Measurements from ENCODE around the gene CEP72.

Gene CEP72

DNA sequence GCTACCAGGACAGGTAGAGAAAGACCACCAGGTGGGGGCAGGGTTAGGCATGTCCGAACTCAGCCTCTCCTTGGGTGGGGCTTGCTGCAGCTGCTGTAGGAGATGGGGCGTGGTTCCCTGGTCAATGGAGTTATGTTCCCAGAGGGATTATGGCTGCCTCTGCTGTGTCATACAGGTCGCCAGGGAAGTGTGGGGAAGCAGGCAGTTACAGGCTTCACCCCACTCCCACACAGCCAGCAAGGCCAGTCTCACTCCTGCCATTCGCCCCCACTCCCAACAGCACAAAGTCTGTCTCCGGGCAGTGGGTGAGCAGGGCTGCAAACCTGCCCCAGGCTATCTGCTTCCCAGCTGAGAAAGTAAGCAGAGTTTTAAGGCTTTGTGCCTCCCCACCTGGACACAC is 20.0 kb upstream of the CEP72 start:
- DNase-seq (ENCODE audit: low spot score in 2 of 2) (no peak), ATAC-seq (replicated peaks; ENCODE audit: extremely low read depth, poor library complexity, severe bottlenecking) (no peak)
- peaks cover 6% of the 10 kb centered on the region for H3K4me1 Mint-ChIP-seq
- H3K36me3 Mint-ChIP-seq (ENCODE audit: insufficient read depth) = peaks cover 5% of the 10 kb centered on the region
- H3K27me3 Mint-ChIP-seq = peaks cover 72% of the 10 kb centered on the region
- H3K9me3 Mint-ChIP-seq = no peaks in the 10 kb centered on the region
- H3K27ac Mint-ChIP-seq (ENCODE audit: low read depth) = no peak overlapping the region
- no peak overlapping the region for H3K4me3 Mint-ChIP-seq

DNA sequence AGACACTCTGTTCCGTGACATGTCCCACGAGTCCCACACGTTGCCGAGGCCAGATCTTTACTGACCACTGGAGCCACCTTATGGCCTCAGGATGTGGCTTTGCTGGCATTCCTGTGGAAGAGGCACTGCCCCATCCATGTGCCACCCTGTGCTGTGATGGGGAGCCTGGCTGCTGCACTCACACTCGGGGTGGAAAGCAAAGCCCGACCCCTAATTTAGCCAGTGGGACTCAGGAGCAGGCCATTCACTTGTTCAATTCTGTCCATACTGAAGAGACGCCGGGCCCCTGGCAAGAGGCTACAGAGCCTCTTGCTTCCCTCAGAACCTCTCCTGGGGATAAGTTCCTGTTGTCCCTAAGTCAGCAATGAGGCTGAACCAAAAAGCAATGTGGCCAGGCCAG is 18.6 kb upstream of the CEP72 start:
- Mint-ChIP-seq H3K4me1 (peaks cover 10% of the 10 kb centered on the region), H3K27me3 (peaks cover 85% of the 10 kb centered on the region), H3K9me3 (no peaks in the 10 kb centered on the region), H3K36me3 (ENCODE audit: insufficient read depth) (peaks cover 5% of the 10 kb centered on the region), H3K27ac (ENCODE audit: low read depth) (no peak overlapping the region), H3K4me3 (no peak overlapping the region)
- ATAC-seq (replicated peaks; ENCODE audit: extremely low read depth, poor library complexity, severe bottlenecking) (no peak), DNase-seq (ENCODE audit: low spot score in 2 of 2) (no peak)

DNA sequence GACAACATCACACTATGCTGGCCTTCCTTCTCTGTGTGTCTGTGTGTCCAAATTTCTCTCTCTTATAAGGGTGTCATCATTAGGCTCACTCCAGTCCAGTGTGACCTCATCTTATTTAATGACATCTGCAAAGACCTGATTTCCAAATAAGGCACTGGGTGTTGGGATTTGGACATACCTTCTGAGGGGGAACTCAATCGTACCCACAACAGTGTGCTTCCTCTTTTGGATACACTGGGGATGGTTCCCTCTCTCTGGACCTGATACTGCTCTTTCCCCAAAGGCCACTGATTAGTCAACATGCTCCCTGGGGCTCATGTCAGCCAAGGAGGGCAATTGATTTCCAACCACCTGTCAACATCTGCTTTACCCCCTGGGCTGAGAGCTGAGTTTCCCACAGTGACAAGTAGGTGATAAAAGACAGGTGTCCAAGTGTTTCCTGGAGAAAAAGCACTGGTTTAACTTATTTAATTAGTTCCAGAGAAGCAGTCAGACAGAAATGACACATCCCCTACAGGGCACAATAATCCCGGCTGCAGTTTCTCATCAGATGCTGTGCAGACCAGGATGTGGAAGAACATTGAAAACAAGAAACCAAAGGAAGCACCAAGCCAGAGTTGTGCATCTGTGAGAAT is 17.8 kb upstream of the CEP72 start:
- peaks cover 91% of the 10 kb centered on the region for H3K27me3 Mint-ChIP-seq
- no peak overlapping the region for H3K27ac Mint-ChIP-seq (ENCODE audit: low read depth)
- H3K4me1 Mint-ChIP-seq = peaks cover 10% of the 10 kb centered on the region
- H3K4me3 Mint-ChIP-seq = no peak overlapping the region
- ATAC-seq (replicated peaks; ENCODE audit: extremely low read depth, poor library complexity, severe bottlenecking) (no peak), DNase-seq (ENCODE audit: low spot score in 2 of 2) (no peak)
- peaks cover 3% of the 10 kb centered on the region for H3K36me3 Mint-ChIP-seq (ENCODE audit: insufficient read depth)
- no peaks in the 10 kb centered on the region for H3K9me3 Mint-ChIP-seq

DNA sequence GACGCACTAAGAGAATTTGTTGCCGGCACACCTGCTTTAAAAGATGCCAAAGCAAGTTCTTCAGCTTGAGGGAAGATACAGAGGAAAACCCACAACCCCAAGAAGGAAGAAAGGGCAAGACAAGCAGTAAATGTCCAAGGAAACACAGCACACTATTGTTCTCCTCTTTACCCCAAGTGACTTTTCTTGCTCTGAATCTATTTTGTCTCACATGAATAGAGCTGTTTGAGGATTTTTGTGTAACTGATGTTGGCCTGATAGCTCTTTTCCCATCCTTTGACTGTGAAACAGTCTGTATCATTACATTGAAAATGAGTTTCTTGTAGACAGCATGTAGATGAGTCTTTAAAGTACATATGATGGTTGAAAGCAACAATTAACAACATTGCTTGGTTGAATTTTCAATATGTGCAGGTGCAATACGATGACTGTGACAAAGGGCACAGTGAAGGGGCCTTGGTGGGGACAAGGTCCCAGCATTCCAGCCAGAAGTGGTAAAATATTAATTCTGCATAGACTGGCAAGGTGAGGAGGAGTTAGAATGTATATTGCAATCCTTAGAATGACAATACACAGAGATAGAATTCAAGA is 16.8 kb upstream of the CEP72 start:
- Mint-ChIP-seq H3K9me3 (no peaks in the 10 kb centered on the region), H3K27ac (ENCODE audit: low read depth) (no peak overlapping the region), H3K36me3 (ENCODE audit: insufficient read depth) (peaks cover 2% of the 10 kb centered on the region), H3K27me3 (peaks cover 89% of the 10 kb centered on the region), H3K4me3 (no peak overlapping the region), H3K4me1 (peaks cover 5% of the 10 kb centered on the region)
- ATAC-seq (replicated peaks; ENCODE audit: extremely low read depth, poor library complexity, severe bottlenecking) (no peak), DNase-seq (ENCODE audit: low spot score in 2 of 2) (no peak)

GRCh38 chr5:597871-598563 is 14.1 kb upstream of the CEP72 start:
- Mint-ChIP-seq H3K27ac (ENCODE audit: low read depth) (no peak overlapping the region), H3K9me3 (no peaks in the 10 kb centered on the region), H3K4me1 (peaks cover 5% of the 10 kb centered on the region), H3K36me3 (ENCODE audit: insufficient read depth) (peaks cover 2% of the 10 kb centered on the region), H3K27me3 (peaks cover 82% of the 10 kb centered on the region), H3K4me3 (no peak overlapping the region)
- DNase-seq (ENCODE audit: low spot score in 2 of 2) (no peak), ATAC-seq (replicated peaks; ENCODE audit: extremely low read depth, poor library complexity, severe bottlenecking) (no peak)

DNA sequence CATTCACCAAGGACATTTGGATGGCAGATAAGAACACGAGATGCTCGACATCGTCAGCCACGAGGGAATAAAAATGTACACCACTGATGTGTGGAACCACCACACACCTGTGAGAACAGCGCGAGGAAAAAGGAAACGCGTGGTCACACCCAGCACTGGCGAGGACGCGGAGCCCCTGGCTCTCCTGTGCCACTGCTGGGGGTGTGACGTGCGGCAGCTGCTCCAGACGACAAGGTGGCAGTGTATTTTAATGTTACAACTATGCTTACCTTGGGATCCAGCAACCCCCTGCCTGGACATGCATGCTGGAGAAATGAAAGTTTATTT is 13.6 kb upstream of the CEP72 start:
- no peak for ATAC-seq (replicated peaks; ENCODE audit: extremely low read depth, poor library complexity, severe bottlenecking)
- H3K9me3 Mint-ChIP-seq = no peaks in the 10 kb centered on the region
- DNase-seq (ENCODE audit: low spot score in 2 of 2) = no peak
- no peak overlapping the region for H3K4me3 Mint-ChIP-seq
- no peak overlapping the region for H3K27ac Mint-ChIP-seq (ENCODE audit: low read depth)
- H3K4me1 Mint-ChIP-seq = peaks cover 5% of the 10 kb centered on the region
- peaks cover 82% of the 10 kb centered on the region for H3K27me3 Mint-ChIP-seq
- H3K36me3 Mint-ChIP-seq (ENCODE audit: insufficient read depth) = peaks cover 2% of the 10 kb centered on the region

DNA sequence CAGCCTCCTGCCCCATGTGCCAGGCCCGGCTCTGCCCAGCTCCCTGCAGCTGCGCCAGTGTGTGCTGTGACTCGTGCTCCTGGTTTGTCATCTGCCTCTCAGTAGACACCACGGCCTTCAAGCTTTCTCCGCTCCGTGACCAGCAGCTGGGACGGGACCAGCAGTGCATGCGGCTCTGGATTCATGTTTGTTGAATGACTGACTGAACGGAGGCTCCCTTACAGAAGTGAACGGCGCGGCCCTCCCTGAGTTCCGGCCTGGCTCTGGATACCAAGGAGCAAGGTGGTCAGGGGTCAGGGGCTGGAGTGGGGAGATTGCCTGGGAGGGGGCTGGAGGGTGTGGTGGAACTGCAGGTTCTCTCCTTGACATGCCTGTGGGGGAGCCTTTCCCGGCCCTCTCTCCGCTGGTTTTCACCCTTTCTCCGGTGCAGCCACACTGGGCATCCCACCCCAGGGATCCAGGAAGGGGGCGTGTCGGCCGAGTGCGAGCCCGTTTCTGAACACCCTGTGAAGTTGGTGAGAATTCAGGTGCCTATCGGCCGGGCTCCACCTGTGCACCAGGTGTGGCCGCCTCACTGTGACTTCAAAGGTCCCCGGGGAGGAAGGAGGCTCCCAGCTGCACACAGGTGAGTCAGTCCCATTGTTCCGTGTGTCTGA is 11.1 kb upstream of the CEP72 start:
- H3K9me3 Mint-ChIP-seq = no peaks in the 10 kb centered on the region
- H3K4me3 Mint-ChIP-seq = no peak overlapping the region
- H3K36me3 Mint-ChIP-seq (ENCODE audit: insufficient read depth) = no peaks in the 10 kb centered on the region
- ATAC-seq (replicated peaks; ENCODE audit: extremely low read depth, poor library complexity, severe bottlenecking) = no peak
- peaks cover 77% of the 10 kb centered on the region for H3K27me3 Mint-ChIP-seq
- no peak overlapping the region for H3K27ac Mint-ChIP-seq (ENCODE audit: low read depth)
- no peak for DNase-seq (ENCODE audit: low spot score in 2 of 2)
- peaks cover 5% of the 10 kb centered on the region for H3K4me1 Mint-ChIP-seq

DNA sequence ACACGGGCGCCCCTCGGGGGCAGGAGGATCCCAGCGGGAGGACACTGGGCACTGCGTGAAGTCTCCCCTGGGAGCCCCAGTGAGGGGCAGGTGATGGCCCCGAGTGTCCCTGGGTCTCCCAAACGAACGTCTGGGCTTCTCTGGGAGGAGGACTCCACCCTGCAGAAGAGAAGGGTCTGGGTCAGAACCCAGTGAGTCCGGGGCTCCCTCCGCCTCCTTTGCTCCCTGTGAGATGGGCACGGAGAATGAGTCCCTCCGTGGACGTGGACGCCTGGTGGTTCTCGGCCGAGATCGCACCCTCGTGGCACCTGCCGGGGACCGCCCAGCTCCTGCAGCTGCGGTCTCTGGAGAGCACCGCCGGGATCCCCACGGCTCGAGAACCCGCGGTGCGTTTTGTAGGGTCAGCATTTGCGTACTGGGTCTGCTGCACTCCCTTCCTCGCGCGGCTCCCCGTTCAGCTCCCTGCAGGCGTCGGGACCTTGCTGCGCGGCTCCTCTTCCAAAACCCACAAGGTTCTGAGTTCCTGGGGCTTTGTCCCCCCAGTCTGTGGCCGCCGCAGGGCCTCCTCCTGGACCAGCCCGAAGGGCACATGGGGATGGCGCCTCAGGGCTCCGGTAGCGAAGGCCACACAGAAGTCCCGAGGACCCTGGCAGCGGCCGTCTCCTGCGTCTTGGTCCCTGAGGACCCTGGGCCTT is 10.2 kb upstream of the CEP72 start:
- no peak overlapping the region for H3K27ac Mint-ChIP-seq (ENCODE audit: low read depth)
- peaks cover 70% of the 10 kb centered on the region for H3K27me3 Mint-ChIP-seq
- no peaks in the 10 kb centered on the region for H3K9me3 Mint-ChIP-seq
- ATAC-seq (replicated peaks; ENCODE audit: extremely low read depth, poor library complexity, severe bottlenecking) (no peak), DNase-seq (ENCODE audit: low spot score in 2 of 2) (no peak)
- no peaks in the 10 kb centered on the region for H3K36me3 Mint-ChIP-seq (ENCODE audit: insufficient read depth)
- H3K4me3 Mint-ChIP-seq = no peak overlapping the region
- peaks cover 5% of the 10 kb centered on the region for H3K4me1 Mint-ChIP-seq

GRCh38 chr5:602466-603035 is 9.6 kb upstream of the CEP72 start:
- Mint-ChIP-seq H3K9me3 (no peaks in the 10 kb centered on the region), H3K36me3 (ENCODE audit: insufficient read depth) (no peaks in the 10 kb centered on the region), H3K4me1 (peaks cover 9% of the 10 kb centered on the region), H3K27me3 (peaks cover 70% of the 10 kb centered on the region), H3K27ac (ENCODE audit: low read depth) (no peak overlapping the region), H3K4me3 (no peak overlapping the region)
- ATAC-seq (replicated peaks; ENCODE audit: extremely low read depth, poor library complexity, severe bottlenecking) (no peak), DNase-seq (ENCODE audit: low spot score in 2 of 2) (no peak)

GRCh38 chr5:603081-603998 is 8.8 kb upstream of the CEP72 start:
- H3K27ac Mint-ChIP-seq (ENCODE audit: low read depth) = no peak overlapping the region
- peaks cover 11% of the 10 kb centered on the region for H3K4me1 Mint-ChIP-seq
- no peak for DNase-seq (ENCODE audit: low spot score in 2 of 2)
- no peaks in the 10 kb centered on the region for H3K36me3 Mint-ChIP-seq (ENCODE audit: insufficient read depth)
- H3K27me3 Mint-ChIP-seq = peaks cover 70% of the 10 kb centered on the region
- H3K4me3 Mint-ChIP-seq = no peak overlapping the region
- H3K9me3 Mint-ChIP-seq = no peaks in the 10 kb centered on the region
- no peak for ATAC-seq (replicated peaks; ENCODE audit: extremely low read depth, poor library complexity, severe bottlenecking)

GRCh38 chr5:604391-604831 is 7.7 kb upstream of the CEP72 start:
- ATAC-seq (replicated peaks; ENCODE audit: extremely low read depth, poor library complexity, severe bottlenecking) = no peak
- H3K27ac Mint-ChIP-seq (ENCODE audit: low read depth) = no peak overlapping the region
- no peaks in the 10 kb centered on the region for H3K36me3 Mint-ChIP-seq (ENCODE audit: insufficient read depth)
- no peak for DNase-seq (ENCODE audit: low spot score in 2 of 2)
- H3K4me3 Mint-ChIP-seq = no peak overlapping the region
- peaks cover 63% of the 10 kb centered on the region for H3K27me3 Mint-ChIP-seq
- no peaks in the 10 kb centered on the region for H3K9me3 Mint-ChIP-seq
- H3K4me1 Mint-ChIP-seq = peaks cover 8% of the 10 kb centered on the region

All from central memory CD8-positive, alpha-beta T cell (primary cell).